A549 (cell line): ENCODE data around the gene NIPBL.

ENCODE experiments used
- MAZ ChIP-seq: fragments of 150-350 bp; IDR thresholded peaks from 2 replicates; pipeline ENCODE4 v1.6.1; 2014; ENCODE audit warnings: antibody characterized with exemption, low read depth, low read length, borderline replicate concordance
- POLR2A ChIP-seq: IDR thresholded peaks from 2 replicates; pipeline ENCODE4 v1.6.1; 2012; ENCODE audit warnings: mild to moderate bottlenecking, low read length
- RAD21 ChIP-seq, 2 experiments: fragments of >200 bp in 1 of 2; sonication (Bioruptor Twin) in 1 of 2; formaldehyde crosslinking in 1 of 2; IDR thresholded peaks in 1 of 2; conservative IDR thresholded peaks in 1 of 2; 2 replicates in 1 of 2; 3 replicates in 1 of 2; pipeline ENCODE4 v1.6.1; 2012 to 2018; ENCODE audit warnings: inconsistent platforms in 1 of 2
- RFX5 ChIP-seq: fragments of 450-650 bp; IDR thresholded peaks from 2 replicates; pipeline ENCODE4 v1.7.1; 2014; ENCODE audit warnings: antibody characterized with exemption, mild to moderate bottlenecking, moderate library complexity
- TF ChIP-seq, protein P1 (sequence below): fragments of >200 bp; sonication (Bioruptor Twin); formaldehyde crosslinking; IDR thresholded peaks from 3 replicates; pipeline ENCODE4 v1.5.1; 2016

DNA sequence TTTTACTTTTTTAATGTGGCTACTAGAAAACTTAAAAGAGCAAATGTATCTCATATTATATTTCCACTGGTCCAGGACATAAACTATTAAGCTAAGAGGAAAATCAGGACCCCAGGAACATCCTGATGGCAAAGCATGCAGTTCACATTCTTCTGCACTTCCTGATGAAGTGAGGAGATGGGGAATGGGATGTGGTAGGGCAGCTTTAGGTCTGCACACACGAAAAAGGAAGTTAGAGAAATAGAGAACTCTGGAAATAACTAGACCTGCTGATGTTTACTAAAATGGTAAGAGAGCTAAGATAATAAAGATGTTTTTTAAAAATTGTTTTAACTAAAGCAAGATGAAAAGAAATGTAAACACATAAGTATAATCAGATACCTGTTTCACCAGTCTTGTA, 39.7 kb upstream of the NIPBL start:
- TF ChIP-seq, protein P1, sequence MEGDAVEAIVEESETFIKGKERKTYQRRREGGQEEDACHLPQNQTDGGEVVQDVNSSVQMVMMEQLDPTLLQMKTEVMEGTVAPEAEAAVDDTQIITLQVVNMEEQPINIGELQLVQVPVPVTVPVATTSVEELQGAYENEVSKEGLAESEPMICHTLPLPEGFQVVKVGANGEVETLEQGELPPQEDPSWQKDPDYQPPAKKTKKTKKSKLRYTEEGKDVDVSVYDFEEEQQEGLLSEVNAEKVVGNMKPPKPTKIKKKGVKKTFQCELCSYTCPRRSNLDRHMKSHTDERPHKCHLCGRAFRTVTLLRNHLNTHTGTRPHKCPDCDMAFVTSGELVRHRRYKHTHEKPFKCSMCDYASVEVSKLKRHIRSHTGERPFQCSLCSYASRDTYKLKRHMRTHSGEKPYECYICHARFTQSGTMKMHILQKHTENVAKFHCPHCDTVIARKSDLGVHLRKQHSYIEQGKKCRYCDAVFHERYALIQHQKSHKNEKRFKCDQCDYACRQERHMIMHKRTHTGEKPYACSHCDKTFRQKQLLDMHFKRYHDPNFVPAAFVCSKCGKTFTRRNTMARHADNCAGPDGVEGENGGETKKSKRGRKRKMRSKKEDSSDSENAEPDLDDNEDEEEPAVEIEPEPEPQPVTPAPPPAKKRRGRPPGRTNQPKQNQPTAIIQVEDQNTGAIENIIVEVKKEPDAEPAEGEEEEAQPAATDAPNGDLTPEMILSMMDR, result no peak
- TF ChIP-seq MAZ (no peak), RAD21 (conservative IDR thresholded peaks at IDR 0.05 in 1 of 2, IDR thresholded peaks at IDR 0.05 in 1 of 2) (no peak), POLR2A (no peak), RFX5 (no peak)
